ENCODE data around the gene PNCK. TPM values are rescaled to one million over a fixed set of nuclear protein-coding genes. Genes with fewer than 3 reads are reported as not detected.
"Not testable (repeated sequence)": the region's sequence is repeated elsewhere in the genome, so short reads cannot be mapped to it uniquely, and the experiment has no call there.

The PNCK gene
- total RNA-seq, 1 donor from 2014 or later = 0.43 TPM

GRCh38 chrX:153694687-153695270 lies 21.2 kb upstream of the PNCK start:
- Mint-ChIP-seq H3K27me3 (ENCODE audit: low read depth) (peaks cover 5% of the 10 kb centered on the region), H3K4me3 (ENCODE audit: low read depth) (no peak overlapping the region), H3K4me1 (ENCODE audit: low read depth) (no peaks in the 10 kb centered on the region), H3K9me3 (no peaks in the 10 kb centered on the region), H3K27ac (no peak overlapping the region), H3K36me3 (ENCODE audit: low read depth) (peaks cover 17% of the 10 kb centered on the region)
- DNase-seq (ENCODE audit: low spot score) = no peak
- intact Hi-C loops (cut with micrococcal nuclease) = no loop called here

DNA sequence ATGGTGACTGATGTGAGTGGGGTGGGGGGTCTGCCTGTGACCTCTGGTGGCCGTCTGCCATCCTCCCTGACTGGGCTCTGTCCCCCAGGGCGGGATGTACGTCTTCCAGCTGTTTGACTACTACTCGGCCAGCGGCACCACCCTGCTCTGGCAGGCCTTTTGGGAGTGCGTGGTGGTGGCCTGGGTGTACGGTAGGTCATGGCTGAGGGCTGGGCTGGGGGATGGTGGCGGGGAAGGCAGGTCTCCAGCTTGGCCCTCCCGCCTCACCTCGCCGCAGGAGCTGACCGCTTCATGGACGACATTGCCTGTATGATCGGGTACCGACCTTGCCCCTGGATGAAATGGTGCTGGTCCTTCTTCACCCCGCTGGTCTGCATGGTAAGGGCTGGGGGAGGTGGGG lies 20.6 kb upstream of the PNCK start:
- H3K4me1 Mint-ChIP-seq (ENCODE audit: low read depth); H3K27me3 Mint-ChIP-seq (ENCODE audit: low read depth); H3K27ac Mint-ChIP-seq; H3K9me3 Mint-ChIP-seq; H3K4me3 Mint-ChIP-seq (ENCODE audit: low read depth); DNase-seq (ENCODE audit: low spot score); intact Hi-C loops (cut with micrococcal nuclease): not testable (repeated sequence)
- H3K36me3 Mint-ChIP-seq (ENCODE audit: low read depth) = peaks cover 17% of the 10 kb centered on the region

DNA sequence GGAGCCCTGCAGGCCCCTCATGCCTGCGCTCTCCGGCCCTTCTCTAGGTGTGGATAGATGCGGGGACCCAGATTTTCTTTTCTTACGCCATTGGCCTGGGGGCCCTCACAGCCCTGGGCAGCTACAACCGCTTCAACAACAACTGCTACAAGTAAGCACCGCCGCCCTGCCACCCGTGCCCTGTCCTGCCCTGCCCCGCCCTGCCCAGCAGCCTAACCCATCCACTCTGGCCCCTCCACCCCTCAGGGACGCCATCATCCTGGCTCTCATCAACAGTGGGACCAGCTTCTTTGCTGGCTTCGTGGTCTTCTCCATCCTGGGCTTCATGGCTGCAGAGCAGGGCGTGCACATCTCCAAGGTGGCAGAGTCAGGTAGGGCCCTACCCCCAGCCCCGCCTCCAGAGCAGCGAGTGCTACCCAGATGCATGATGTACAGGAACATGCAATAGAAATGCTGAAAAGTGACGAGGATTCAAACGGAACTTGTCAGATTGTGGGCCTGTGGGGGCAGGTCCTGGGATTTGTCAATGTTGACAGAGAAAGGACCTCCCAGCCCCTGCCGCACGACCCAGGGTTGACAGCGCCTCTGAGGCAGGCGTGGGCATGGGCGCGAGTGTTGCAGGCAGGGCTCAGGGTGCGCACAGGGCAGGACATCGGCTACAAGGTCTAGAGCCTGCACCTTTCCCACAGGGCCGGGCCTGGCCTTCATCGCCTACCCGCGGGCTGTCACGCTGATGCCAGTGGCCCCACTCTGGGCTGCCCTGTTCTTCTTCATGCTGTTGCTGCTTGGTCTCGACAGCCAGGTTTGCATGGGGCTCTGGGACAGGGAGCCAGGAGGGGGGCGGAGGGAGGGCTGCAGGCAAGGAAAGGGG lies 19.8 kb upstream of the PNCK start:
- Mint-ChIP-seq H3K9me3 (no peaks in the 10 kb centered on the region), H3K27ac (no peak overlapping the region), H3K27me3 (ENCODE audit: low read depth) (peaks cover 7% of the 10 kb centered on the region), H3K4me1 (ENCODE audit: low read depth) (no peaks in the 10 kb centered on the region), H3K36me3 (ENCODE audit: low read depth) (peaks cover 12% of the 10 kb centered on the region), H3K4me3 (ENCODE audit: low read depth) (no peak overlapping the region)
- no peak for DNase-seq (ENCODE audit: low spot score)
- intact Hi-C loops (cut with micrococcal nuclease) = no loop called here

DNA sequence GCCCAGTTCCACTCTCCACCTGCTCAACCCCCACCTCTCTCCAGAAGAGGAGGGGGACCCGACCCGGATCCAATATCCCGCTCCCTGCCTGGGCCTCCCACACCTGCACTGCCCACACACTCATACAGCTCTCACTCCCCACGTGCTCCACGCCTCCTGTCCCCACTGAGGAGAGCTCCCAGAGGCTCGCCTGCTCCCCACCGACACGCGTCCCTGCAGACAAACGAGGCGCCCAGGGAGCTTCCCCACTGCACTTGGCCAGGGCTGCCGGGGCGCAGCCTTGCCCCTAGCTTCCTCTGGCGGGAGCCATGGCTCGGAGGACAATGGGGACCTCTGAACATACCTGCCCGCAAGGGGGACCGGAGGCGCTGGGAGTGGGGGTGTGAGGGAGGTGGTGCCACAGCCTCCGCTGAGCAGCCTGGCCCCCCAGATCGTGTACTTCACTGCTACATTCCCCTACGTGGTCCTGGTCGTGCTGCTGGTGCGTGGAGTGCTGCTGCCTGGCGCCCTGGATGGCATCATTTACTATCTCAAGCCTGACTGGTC lies 19.1 kb upstream of the PNCK start:
- Mint-ChIP-seq H3K27me3 (ENCODE audit: low read depth) (peaks cover 7% of the 10 kb centered on the region), H3K36me3 (ENCODE audit: low read depth) (peaks cover 11% of the 10 kb centered on the region), H3K9me3 (no peaks in the 10 kb centered on the region), H3K4me1 (ENCODE audit: low read depth) (no peaks in the 10 kb centered on the region), H3K4me3 (ENCODE audit: low read depth) (no peak overlapping the region), H3K27ac (no peak overlapping the region)
- intact Hi-C loops (cut with micrococcal nuclease) = no loop called here
- no peak for DNase-seq (ENCODE audit: low spot score)

DNA sequence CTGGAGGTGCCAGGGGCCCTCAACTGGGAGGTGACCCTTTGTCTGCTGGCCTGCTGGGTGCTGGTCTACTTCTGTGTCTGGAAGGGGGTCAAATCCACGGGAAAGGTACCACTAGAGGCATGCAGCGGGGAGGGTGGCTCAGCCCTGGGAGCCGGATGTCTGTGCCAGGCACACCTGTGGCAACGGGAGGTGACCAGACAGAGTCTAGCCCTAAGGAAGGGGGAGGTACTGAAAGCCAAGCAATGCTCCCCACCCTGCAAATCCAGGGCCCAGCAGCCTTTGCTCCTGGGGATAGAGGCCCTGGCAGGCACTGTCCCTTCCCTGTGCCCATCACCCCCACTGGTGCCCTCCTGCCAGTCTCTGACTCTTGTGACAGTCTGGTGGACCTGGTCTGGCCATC lies 18.4 kb upstream of the PNCK start:
- no peak overlapping the region for H3K4me3 Mint-ChIP-seq (ENCODE audit: low read depth)
- no peak overlapping the region for H3K27ac Mint-ChIP-seq
- peaks cover 7% of the 10 kb centered on the region for H3K27me3 Mint-ChIP-seq (ENCODE audit: low read depth)
- H3K36me3 Mint-ChIP-seq (ENCODE audit: low read depth) = peaks cover 4% of the 10 kb centered on the region
- no peaks in the 10 kb centered on the region for H3K4me1 Mint-ChIP-seq (ENCODE audit: low read depth)
- intact Hi-C loops (cut with micrococcal nuclease) = no loop called here
- no peak for DNase-seq (ENCODE audit: low spot score)
- H3K9me3 Mint-ChIP-seq = no peaks in the 10 kb centered on the region

DNA sequence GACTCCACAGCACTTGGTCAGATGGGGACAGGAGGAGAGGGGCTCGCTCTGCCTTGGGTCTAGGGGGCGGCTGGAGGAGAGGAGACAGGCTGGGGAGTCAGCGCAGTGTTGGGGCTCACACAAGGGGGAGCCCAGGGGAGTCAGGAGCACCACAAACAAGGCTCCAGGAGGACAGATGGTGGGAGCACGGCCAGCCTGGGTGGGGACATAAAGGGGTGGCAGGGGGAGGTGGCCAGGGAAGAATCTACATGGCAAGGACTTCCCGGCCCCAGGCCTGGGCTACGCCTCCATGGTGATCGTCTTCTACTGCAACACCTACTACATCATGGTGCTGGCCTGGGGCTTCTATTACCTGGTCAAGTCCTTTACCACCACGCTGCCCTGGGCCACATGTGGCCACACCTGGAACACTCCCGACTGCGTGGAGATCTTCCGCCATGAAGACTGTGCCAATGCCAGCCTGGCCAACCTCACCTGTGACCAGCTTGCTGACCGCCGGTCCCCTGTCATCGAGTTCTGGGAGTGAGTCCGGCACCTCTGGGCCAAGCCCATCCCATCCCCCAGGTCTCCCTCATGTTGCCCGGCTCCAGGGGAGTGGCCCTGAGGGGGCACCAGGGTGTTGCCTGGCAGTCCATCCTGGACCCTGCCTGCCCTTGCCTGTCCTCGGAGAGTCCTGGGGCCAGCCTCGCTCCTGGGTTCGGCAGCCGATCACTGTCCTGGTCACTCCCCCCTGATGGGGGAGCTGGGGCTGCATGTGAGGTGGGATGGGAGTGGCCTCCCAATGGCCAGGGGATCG lies 17.6 kb upstream of the PNCK start:
- H3K9me3 Mint-ChIP-seq; H3K27ac Mint-ChIP-seq; H3K4me3 Mint-ChIP-seq (ENCODE audit: low read depth); H3K4me1 Mint-ChIP-seq (ENCODE audit: low read depth); H3K36me3 Mint-ChIP-seq (ENCODE audit: low read depth); DNase-seq (ENCODE audit: low spot score); intact Hi-C loops (cut with micrococcal nuclease): not testable (repeated sequence)
- peaks cover 12% of the 10 kb centered on the region for H3K27me3 Mint-ChIP-seq (ENCODE audit: low read depth)

GRCh38 chrX:153690466-153690865 lies 16.9 kb upstream of the PNCK start:
- H3K36me3 Mint-ChIP-seq (ENCODE audit: low read depth) = no peaks in the 10 kb centered on the region
- peaks cover 15% of the 10 kb centered on the region for H3K27me3 Mint-ChIP-seq (ENCODE audit: low read depth)
- intact Hi-C loops (cut with micrococcal nuclease) = no loop called here
- DNase-seq (ENCODE audit: low spot score) = no peak
- H3K27ac Mint-ChIP-seq = no peak overlapping the region
- H3K4me1 Mint-ChIP-seq (ENCODE audit: low read depth) = no peaks in the 10 kb centered on the region
- no peaks in the 10 kb centered on the region for H3K9me3 Mint-ChIP-seq
- H3K4me3 Mint-ChIP-seq (ENCODE audit: low read depth) = no peak overlapping the region

GRCh38 chrX:153689654-153690465 lies 16.2 kb upstream of the PNCK start:
- no peak for DNase-seq (ENCODE audit: low spot score)
- Mint-ChIP-seq H3K27me3 (ENCODE audit: low read depth) (peaks cover 15% of the 10 kb centered on the region), H3K4me3 (ENCODE audit: low read depth) (no peak overlapping the region), H3K9me3 (no peaks in the 10 kb centered on the region), H3K36me3 (ENCODE audit: low read depth) (no peaks in the 10 kb centered on the region), H3K27ac (no peak overlapping the region), H3K4me1 (ENCODE audit: low read depth) (no peaks in the 10 kb centered on the region)
- intact Hi-C loops (cut with micrococcal nuclease) = no loop called here

DNA sequence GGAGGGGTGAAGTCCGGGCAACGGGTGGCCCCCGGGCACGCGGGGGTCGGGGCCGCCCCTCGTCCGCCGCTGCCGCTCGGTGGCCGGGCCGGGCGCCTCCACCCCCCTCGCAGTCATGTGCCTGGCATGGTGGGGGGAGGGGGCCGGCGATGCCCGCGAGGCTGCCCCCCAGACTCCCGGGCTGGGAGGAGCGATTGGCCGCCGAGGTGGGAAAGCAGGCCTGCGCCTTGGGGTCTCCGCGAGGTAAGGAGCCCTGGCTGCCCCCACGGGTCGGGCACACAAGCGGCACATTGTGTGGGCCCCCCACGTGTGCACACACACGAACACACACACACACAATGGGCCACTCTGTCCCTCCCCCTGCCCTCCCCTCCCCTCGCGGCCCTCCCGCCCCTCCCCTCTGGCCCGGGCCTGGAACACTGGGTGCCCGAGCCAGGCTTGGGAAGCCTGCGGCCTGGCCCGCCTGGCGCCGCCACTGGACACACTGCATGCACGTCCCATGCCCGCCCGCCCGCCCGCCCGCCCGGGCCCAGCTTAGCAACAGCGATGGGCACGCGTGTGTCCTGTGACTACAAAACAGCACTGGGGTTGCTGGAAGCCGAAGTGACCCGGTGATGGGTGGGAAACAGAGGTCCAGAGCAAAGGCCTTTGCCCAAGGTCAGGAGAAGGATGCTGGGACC lies 15.4 kb upstream of the PNCK start:
- H3K27me3 Mint-ChIP-seq (ENCODE audit: low read depth) = peaks cover 15% of the 10 kb centered on the region
- no peak overlapping the region for H3K4me3 Mint-ChIP-seq (ENCODE audit: low read depth)
- DNase-seq (ENCODE audit: low spot score) = no peak
- no peak overlapping the region for H3K27ac Mint-ChIP-seq
- no peaks in the 10 kb centered on the region for H3K9me3 Mint-ChIP-seq
- H3K4me1 Mint-ChIP-seq (ENCODE audit: low read depth) = no peaks in the 10 kb centered on the region
- intact Hi-C loops (cut with micrococcal nuclease) = no loop called here
- no peaks in the 10 kb centered on the region for H3K36me3 Mint-ChIP-seq (ENCODE audit: low read depth)

DNA sequence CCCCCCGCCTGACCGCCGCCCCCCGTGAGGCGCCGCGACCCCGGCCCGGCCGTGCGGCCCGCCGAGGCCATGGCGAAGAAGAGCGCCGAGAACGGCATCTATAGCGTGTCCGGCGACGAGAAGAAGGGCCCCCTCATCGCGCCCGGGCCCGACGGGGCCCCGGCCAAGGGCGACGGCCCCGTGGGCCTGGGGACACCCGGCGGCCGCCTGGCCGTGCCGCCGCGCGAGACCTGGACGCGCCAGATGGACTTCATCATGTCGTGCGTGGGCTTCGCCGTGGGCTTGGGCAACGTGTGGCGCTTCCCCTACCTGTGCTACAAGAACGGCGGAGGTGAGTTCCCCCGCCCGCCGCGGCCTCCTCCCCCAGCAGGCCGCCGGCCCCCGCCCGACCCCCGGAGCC lies 14.9 kb upstream of the PNCK start:
- Mint-ChIP-seq H3K27me3 (ENCODE audit: low read depth) (peaks cover 15% of the 10 kb centered on the region), H3K9me3 (no peaks in the 10 kb centered on the region), H3K36me3 (ENCODE audit: low read depth) (no peaks in the 10 kb centered on the region), H3K27ac (no peak overlapping the region), H3K4me1 (ENCODE audit: low read depth) (no peaks in the 10 kb centered on the region), H3K4me3 (ENCODE audit: low read depth) (no peak overlapping the region)
- DNase-seq (ENCODE audit: low spot score) = no peak
- intact Hi-C loops (cut with micrococcal nuclease) = no loop called here

DNA sequence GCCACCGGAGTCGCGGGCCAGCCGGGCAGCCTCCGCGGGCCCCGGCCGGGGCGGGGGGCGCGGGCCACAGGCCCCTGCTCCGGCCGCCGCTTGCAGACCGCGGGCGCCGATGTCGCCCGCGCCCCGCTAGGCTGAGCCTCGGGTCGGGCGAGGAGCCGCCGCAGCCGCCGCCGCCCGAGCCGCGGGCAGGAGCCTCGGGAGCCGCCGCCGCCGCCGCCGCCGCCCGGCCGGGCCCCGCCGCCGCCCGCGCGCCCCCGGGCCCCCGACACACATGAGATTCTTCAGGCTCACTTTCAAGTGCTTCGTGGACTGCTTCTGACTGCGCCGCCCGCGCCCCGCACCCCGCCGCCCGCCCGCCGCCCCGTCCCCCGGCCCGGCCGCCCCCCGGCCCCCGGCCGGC lies 14.5 kb upstream of the PNCK start:
- Mint-ChIP-seq H3K4me1 (ENCODE audit: low read depth) (no peaks in the 10 kb centered on the region), H3K27ac (no peak overlapping the region), H3K4me3 (ENCODE audit: low read depth) (no peak overlapping the region), H3K9me3 (no peaks in the 10 kb centered on the region), H3K27me3 (ENCODE audit: low read depth) (peaks cover 15% of the 10 kb centered on the region), H3K36me3 (ENCODE audit: low read depth) (no peaks in the 10 kb centered on the region)
- DNase-seq (ENCODE audit: low spot score) = no peak
- intact Hi-C loops (cut with micrococcal nuclease) = no loop called here

Data from activated T-helper 2 cell treated with anti-CD3 and anti-CD28 coated beads, Interferon-gamma antibody, Interleukin-2, Interleukin-4, amounts not matched to agents 10 μg/mL and 5 μg/mL and 100 μg/mL, durations not matched to agents 14 hours and 24 hours and 36 hours (primary cell).